Keratinocyte (primary cell): ENCODE data around the gene ARHGAP32. TPM values are rescaled to one million over a fixed set of nuclear protein-coding genes. Genes with fewer than 3 reads are reported as not detected.

Source experiments
- DNase-seq: peaks from one replicate; pipeline ENCODE4 v3.0.0-alpha.2; 2011; ENCODE audit warnings: low read depth, missing footprints, low spot score
- FAIRE-seq: peaks from 2 replicates; lab custom pipeline; 2011; peaks lifted over from hg19 to GRCh38; lab: Jason Lieb, UNC
- H2AFZ ChIP-seq: 2 replicates; pipeline ENCODE4 v1.6.0; 2012; ENCODE audit warnings: low read length, control low read depth, inconsistent platforms; ENCODE audit not compliant: control insufficient read depth
- H3K27ac ChIP-seq: 2 replicates; pipeline ENCODE4 v1.5.1; 2011; ENCODE audit warnings: low read length; ENCODE audit not compliant: control insufficient read depth, insufficient read depth
- H3K27me3 ChIP-seq: 3 replicates; pipeline ENCODE4 v1.6.0; 2011; ENCODE audit warnings: low read length; ENCODE audit not compliant: control insufficient read depth, insufficient read depth; ENCODE audit errors: extremely low read depth
- H3K36me3 ChIP-seq, 2 experiments: 2 replicates in 1 of 2; 3 replicates in 1 of 2; pipeline ENCODE4 v1.5.1; 2011; ENCODE audit warnings: low read length in 2 of 2, mild to moderate bottlenecking in 1 of 2; ENCODE audit not compliant: control insufficient read depth in 2 of 2, insufficient read depth in 2 of 2; ENCODE audit errors: extremely low read depth in 1 of 2
- H3K4me1 ChIP-seq: 3 replicates; pipeline ENCODE4 v1.5.1; 2011; ENCODE audit warnings: low read length; ENCODE audit not compliant: control insufficient read depth, insufficient read depth; ENCODE audit errors: extremely low read depth
- H3K4me2 ChIP-seq: 3 replicates; pipeline ENCODE4 v1.6.0; 2011; ENCODE audit warnings: low read depth, low read length; ENCODE audit not compliant: control insufficient read depth, insufficient read depth; ENCODE audit errors: extremely low read depth
- H3K4me3 ChIP-seq, 3 experiments: fragments of 200-600 bp in 1 of 3; sonication (generic) in 1 of 3; 2 replicates in 2 of 3; 3 replicates in 1 of 3; pipeline ENCODE4 v1.5.1; 2011 to 2016; ENCODE audit warnings: low read length in 3 of 3, mild to moderate bottlenecking in 3 of 3, control low read depth in 2 of 3, inconsistent platforms in 1 of 3, low read depth in 1 of 3, mixed read lengths in 1 of 3, mixed run types in 1 of 3, moderate library complexity in 1 of 3; ENCODE audit not compliant: control insufficient read depth in 2 of 3, insufficient read depth in 2 of 3; ENCODE audit errors: extremely low read depth in 1 of 3
- H3K79me2 ChIP-seq: 2 replicates; pipeline ENCODE4 v1.6.0; 2012; ENCODE audit warnings: low read length; ENCODE audit not compliant: control insufficient read depth, insufficient read depth
- H3K9ac ChIP-seq: 3 replicates; pipeline ENCODE4 v1.6.0; 2011; ENCODE audit warnings: low read length; ENCODE audit not compliant: control insufficient read depth, insufficient read depth; ENCODE audit errors: extremely low read depth
- H3K9me1 ChIP-seq: 3 replicates; pipeline ENCODE4 v1.6.0; 2011; ENCODE audit warnings: low read length; ENCODE audit not compliant: control insufficient read depth, insufficient read depth; ENCODE audit errors: extremely low read depth
- H3K9me3 ChIP-seq: 2 replicates; pipeline ENCODE4 v1.5.1; 2012; ENCODE audit warnings: low read depth, low read length; ENCODE audit not compliant: control insufficient read depth
- H4K20me1 ChIP-seq: 3 replicates; pipeline ENCODE4 v1.6.0; 2011; ENCODE audit warnings: low read length; ENCODE audit not compliant: control insufficient read depth, insufficient read depth; ENCODE audit errors: extremely low read depth
- EZH2 ChIP-seq: IDR thresholded peaks from one replicate; pipeline ENCODE4 v1.6.1; 2012; ENCODE audit warnings: inconsistent platforms, mild to moderate bottlenecking, low read length, moderate library complexity
- dilution Hi-C: fragments of 300-500 bp; cut with MboI; formaldehyde crosslinking; loops from one replicate; pipeline ENCODE4 v1.7.0; 2020; ENCODE audit warnings: low sequenced_read_pairs; ENCODE audit not compliant: extremely low pct_ligation_motif_present
- polyA plus RNA-seq, 5 experiments: library from polyadenylated mRNA; depleted of rRNA in 3 of 5; stranded (reverse) in 3 of 5; stranded (forward) in 1 of 5; unstranded in 1 of 5; fragments of >200 nt; gene quantifications; 1 replicate in 1 of 5; 2 replicates in 3 of 5; 3 replicates in 1 of 5; pipeline versions ENCODE4 v1.2.1 to v1.2.3, GENCODE V29; 2011 to 2012; ENCODE audit warnings: missing spikeins in 2 of 5, low read depth in 1 of 5, low replicate concordance in 1 of 5
- TF ChIP-seq, protein P1 (sequence below), 3 experiments: IDR thresholded peaks in 1 of 3; conservative IDR thresholded peaks in 1 of 3; optimal IDR thresholded peaks in 1 of 3; 2 replicates in 2 of 3; 3 replicates in 1 of 3; pipeline versions ENCODE3 to v1.5.1; 2011; ENCODE audit warnings: low read length in 3 of 3, mild to moderate bottlenecking in 3 of 3, moderate library complexity in 2 of 3, control low read depth in 1 of 3, inconsistent platforms in 1 of 3; ENCODE audit not compliant: insufficient read depth in 2 of 3; ENCODE audit errors: extremely low read depth in 1 of 3

Gene ARHGAP32
- polyA plus RNA-seq, 1 donor (not counting 4 experiments of a cell fraction or from before 2014, with no cell fraction given): 10.8 TPM

- Histone ChIP-seq H3K4me1 (peaks cover 8% of the 10 kb centered on the region), H3K27me3 (no peaks in the 10 kb centered on the region), H3K79me2 (no peaks in the 10 kb centered on the region), H4K20me1 (no peaks in the 10 kb centered on the region), H3K27ac (no peak overlapping the region), H3K9me3 (no peaks in the 10 kb centered on the region), H3K9ac (no peak overlapping the region), H3K9me1 (no peaks in the 10 kb centered on the region), H3K4me3 (no peak overlapping the region), H2AFZ (no peak overlapping the region), H3K36me3 (peaks cover 0 to 6% of the 10 kb centered on the region in 2 experiments), H3K4me2 (peak overlapping the region; percentile 8)
- dilution Hi-C loops: no loop called here
- TF ChIP-seq, protein P1, sequence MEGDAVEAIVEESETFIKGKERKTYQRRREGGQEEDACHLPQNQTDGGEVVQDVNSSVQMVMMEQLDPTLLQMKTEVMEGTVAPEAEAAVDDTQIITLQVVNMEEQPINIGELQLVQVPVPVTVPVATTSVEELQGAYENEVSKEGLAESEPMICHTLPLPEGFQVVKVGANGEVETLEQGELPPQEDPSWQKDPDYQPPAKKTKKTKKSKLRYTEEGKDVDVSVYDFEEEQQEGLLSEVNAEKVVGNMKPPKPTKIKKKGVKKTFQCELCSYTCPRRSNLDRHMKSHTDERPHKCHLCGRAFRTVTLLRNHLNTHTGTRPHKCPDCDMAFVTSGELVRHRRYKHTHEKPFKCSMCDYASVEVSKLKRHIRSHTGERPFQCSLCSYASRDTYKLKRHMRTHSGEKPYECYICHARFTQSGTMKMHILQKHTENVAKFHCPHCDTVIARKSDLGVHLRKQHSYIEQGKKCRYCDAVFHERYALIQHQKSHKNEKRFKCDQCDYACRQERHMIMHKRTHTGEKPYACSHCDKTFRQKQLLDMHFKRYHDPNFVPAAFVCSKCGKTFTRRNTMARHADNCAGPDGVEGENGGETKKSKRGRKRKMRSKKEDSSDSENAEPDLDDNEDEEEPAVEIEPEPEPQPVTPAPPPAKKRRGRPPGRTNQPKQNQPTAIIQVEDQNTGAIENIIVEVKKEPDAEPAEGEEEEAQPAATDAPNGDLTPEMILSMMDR (optimal IDR thresholded peaks at IDR 0.05 in 1 of 3, IDR thresholded peaks at IDR 0.05 in 1 of 3, conservative IDR thresholded peaks at IDR 0.05 in 1 of 3; ENCODE audit: extremely low read depth in 1 of 3, insufficient read depth in 2 of 3, low read length in 3 of 3): no peak
- no peak for TF ChIP-seq EZH2
- DNase-seq: no peak
- no peak for FAIRE-seq
Measured at GRCh38 chr11:129115652-129116586, 76.2 kb downstream of the ARHGAP32 start.

DNA sequence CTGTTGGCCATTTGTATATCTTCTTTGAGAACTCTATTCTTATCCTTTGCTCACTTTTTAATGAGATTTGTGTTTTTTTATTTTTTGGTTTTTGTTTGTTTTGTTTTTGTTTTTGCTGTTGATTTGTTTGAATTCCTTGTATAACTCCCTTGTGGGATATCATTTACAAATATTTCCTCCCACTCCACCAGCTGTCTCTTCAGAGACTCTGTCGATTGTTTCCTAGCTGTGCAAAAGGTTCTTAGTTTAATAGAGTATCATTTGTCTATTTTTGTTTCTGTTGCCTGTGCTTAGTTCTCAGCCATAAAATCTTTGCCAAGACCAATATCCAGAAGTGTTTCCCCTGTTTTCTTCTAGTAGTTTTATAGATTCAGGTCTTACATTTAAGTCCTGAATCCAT is 82.4 kb downstream of the ARHGAP32 start:
- no peaks in the 10 kb centered on the region for H4K20me1 ChIP-seq
- H3K4me2 ChIP-seq: no peak overlapping the region
- no peak overlapping the region for H3K9ac ChIP-seq
- H3K27ac ChIP-seq: no peak overlapping the region
- H3K4me3 ChIP-seq: no peak overlapping the region
- no peak for TF ChIP-seq EZH2
- TF ChIP-seq, protein P1 (optimal IDR thresholded peaks at IDR 0.05 in 1 of 3, IDR thresholded peaks at IDR 0.05 in 1 of 3, conservative IDR thresholded peaks at IDR 0.05 in 1 of 3; ENCODE audit: extremely low read depth in 1 of 3, insufficient read depth in 2 of 3, low read length in 3 of 3): no peak
- no peak overlapping the region for H2AFZ ChIP-seq
- no peak for DNase-seq
- H3K9me3 ChIP-seq: peaks cover 3% of the 10 kb centered on the region
- dilution Hi-C loops: no loop called here
- no peak for FAIRE-seq
- peaks cover 0 to 3% of the 10 kb centered on the region in 2 experiments for H3K36me3 ChIP-seq
- H3K27me3 ChIP-seq: no peaks in the 10 kb centered on the region
- H3K79me2 ChIP-seq: no peaks in the 10 kb centered on the region
- no peaks in the 10 kb centered on the region for H3K9me1 ChIP-seq
- H3K4me1 ChIP-seq: no peaks in the 10 kb centered on the region
